ENCODE data around the gene ATXN7.

- TF ChIP-seq POLR2AphosphoS5 (IDR thresholded peaks at IDR 0.05) (no peak), MXI1 (conservative IDR thresholded peaks at IDR 0.05; ENCODE audit: poor library complexity, severe bottlenecking) (no peak), RAD21 (conservative IDR thresholded peaks at IDR 0.05) (no peak), CTCF (IDR thresholded peaks at IDR 0.05; ENCODE audit: poor library complexity, severe bottlenecking) (no peak), REST (IDR thresholded peaks at IDR 0.05; ENCODE audit: borderline replicate concordance) (no peak), EZH2 (IDR thresholded peaks at IDR 0.05; ENCODE audit: borderline replicate concordance, insufficient read depth, low read length, poor library complexity, severe bottlenecking) (no peak), EP300 (conservative IDR thresholded peaks at IDR 0.05; ENCODE audit: poor library complexity, severe bottlenecking) (no peak), TAF1 (IDR thresholded peaks at IDR 0.05; ENCODE audit: low read depth) (no peak)
Observed at GRCh38 chr3:63950698-63951097, 87.0 kb downstream of the ATXN7 start.
